Left ventricle myocardium inferior (tissue), 1 donor: ENCODE results near the gene CAST. TPM values are rescaled to one million over a fixed set of nuclear protein-coding genes. Genes with fewer than 3 reads are reported as not detected.

Experiments
- DNase-seq: peaks from one replicate; pipeline ENCODE4 v3.0.0-alpha.2; 2020
- H3K27ac ChIP-seq: fragments of 200-600 bp; replicated peaks from 2 replicates; pipeline ENCODE4 v1.8.0; 2021
- H3K27me3 ChIP-seq: fragments of 200-600 bp; 2 replicates; pipeline ENCODE4 v1.8.0; 2021; ENCODE audit warnings: low read depth
- H3K36me3 ChIP-seq: fragments of 200-600 bp; 2 replicates; pipeline ENCODE4 v1.8.0; 2021
- H3K4me1 ChIP-seq: fragments of 200-600 bp; 2 replicates; pipeline ENCODE4 v1.8.0; 2021
- H3K4me3 ChIP-seq: fragments of 200-600 bp; 2 replicates; pipeline ENCODE4 v1.8.0; 2021; ENCODE audit warnings: mild to moderate bottlenecking, moderate library complexity
- H3K9me3 ChIP-seq: fragments of 200-600 bp; replicated peaks from 2 replicates; pipeline ENCODE4 v1.8.0; 2021
- intact Hi-C: fragments of 100-400 bp; cut with micrococcal nuclease; formaldehyde crosslinking; loops from one replicate; pipeline ENCODE4 v1.11.0; 2022
- total RNA-seq: library from RNA; stranded (reverse); fragmentation: NEBNext Ultra II Directional; extraction: Animal tissue kit (Norgen Biotek cat#: 25700); gene quantifications from one replicate; pipeline ENCODE4 v1.2.1, GENCODE V29; 2021
- TF ChIP-seq, protein P1 (sequence below): fragments of 200-600 bp; IDR thresholded peaks from 2 replicates; pipeline ENCODE4 v1.8.0; 2021; ENCODE audit warnings: antibody characterized with exemption, mild to moderate bottlenecking, borderline replicate concordance
- donor health status: DM: no; HTN: yes; CAD: no; lungs with severe emphysema.

CAST gene
- total RNA-seq, 1 donor from 2014 or later = 649 TPM

DNA sequence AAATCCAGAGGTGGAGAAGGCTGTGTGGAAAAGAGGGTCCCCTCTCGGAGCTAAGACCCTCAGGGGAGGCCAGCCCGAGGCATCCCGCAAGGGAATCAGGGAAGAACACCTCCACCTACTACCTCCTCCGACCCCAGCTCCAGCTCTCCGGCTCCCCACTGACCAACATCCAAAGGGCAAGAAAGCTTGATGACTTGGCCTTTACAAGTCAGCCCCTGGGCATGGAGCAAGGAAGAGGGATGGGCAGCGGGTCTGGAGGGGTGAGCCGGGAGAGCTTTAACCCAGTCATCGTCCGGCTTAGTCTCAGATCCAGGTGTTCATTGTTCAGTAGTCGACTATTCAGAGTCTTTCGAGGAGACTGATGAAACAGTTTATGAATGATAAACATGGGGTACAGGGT lies 113.5 kb downstream of the CAST start:
- H3K27ac ChIP-seq = no peak overlapping the region
- no peak for DNase-seq
- TF ChIP-seq, protein P1, sequence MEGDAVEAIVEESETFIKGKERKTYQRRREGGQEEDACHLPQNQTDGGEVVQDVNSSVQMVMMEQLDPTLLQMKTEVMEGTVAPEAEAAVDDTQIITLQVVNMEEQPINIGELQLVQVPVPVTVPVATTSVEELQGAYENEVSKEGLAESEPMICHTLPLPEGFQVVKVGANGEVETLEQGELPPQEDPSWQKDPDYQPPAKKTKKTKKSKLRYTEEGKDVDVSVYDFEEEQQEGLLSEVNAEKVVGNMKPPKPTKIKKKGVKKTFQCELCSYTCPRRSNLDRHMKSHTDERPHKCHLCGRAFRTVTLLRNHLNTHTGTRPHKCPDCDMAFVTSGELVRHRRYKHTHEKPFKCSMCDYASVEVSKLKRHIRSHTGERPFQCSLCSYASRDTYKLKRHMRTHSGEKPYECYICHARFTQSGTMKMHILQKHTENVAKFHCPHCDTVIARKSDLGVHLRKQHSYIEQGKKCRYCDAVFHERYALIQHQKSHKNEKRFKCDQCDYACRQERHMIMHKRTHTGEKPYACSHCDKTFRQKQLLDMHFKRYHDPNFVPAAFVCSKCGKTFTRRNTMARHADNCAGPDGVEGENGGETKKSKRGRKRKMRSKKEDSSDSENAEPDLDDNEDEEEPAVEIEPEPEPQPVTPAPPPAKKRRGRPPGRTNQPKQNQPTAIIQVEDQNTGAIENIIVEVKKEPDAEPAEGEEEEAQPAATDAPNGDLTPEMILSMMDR = no peak

DNA sequence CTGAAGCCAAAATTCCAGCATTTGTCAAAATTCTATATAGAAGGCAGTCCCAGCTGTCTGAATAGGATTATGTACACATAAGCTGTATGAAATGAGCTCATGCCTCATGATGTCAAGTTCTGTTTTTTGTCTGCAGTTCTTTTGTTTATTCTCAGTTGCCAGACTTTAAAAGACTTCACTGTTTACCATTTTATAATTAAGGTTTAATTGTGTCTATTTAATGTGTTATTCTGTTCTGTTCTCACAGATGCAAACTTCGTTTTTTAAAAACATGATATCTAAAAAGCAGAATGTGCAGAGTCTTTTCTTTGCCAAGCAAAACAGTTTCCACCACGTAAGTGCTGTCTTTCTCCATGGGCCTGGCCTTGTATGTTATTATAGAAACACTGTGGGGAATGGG lies 114.4 kb downstream of the CAST start:
- Histone ChIP-seq H3K9me3 (no peaks in the 10 kb centered on the region), H3K27ac (peak overlapping the region; percentile 37), H3K4me1 (peaks cover 44% of the 10 kb centered on the region), H3K4me3 (no peak overlapping the region), H3K36me3 (peaks cover 88% of the 10 kb centered on the region), H3K27me3 (no peaks in the 10 kb centered on the region)
- TF ChIP-seq, protein P1 = no peak
- intact Hi-C loops = no loop called here
- no peak for DNase-seq

More for the DNA sequence above, 113.5 kb downstream of the CAST start:
- Histone ChIP-seq H3K27me3 (no peaks in the 10 kb centered on the region), H3K36me3 (peaks cover 90% of the 10 kb centered on the region), H3K4me3 (no peak overlapping the region), H3K9me3 (no peaks in the 10 kb centered on the region), H3K4me1 (peaks cover 43% of the 10 kb centered on the region)
- intact Hi-C loops = no loop called here

DNA sequence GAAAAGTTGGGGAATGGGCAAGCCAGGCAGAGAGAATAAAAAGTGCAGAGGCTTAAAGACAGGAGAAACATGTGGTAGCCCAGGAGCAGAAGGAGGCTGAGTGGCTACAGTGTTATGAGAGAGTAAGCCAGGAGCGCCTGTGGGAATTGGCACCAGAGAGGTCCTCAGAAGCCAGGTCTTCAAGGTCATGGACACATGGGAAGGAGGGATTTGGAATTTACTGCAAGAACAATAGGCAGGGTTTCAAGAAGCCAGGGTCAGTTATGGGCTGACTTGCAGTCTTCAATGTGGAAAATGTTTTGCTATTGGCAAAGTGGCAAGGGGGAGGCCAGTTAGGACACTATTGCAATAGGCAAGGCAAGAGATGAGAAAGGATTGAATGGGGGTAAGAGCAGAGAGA lies 116.2 kb downstream of the CAST start:
- Histone ChIP-seq H3K9me3 (no peaks in the 10 kb centered on the region), H3K36me3 (peaks cover 84% of the 10 kb centered on the region), H3K27me3 (no peaks in the 10 kb centered on the region), H3K27ac (peak overlapping the region; percentile 21), H3K4me1 (peaks cover 47% of the 10 kb centered on the region), H3K4me3 (no peak overlapping the region)
- DNase-seq = no peak
- intact Hi-C loops = no loop called here
- TF ChIP-seq, protein P1 = no peak

DNA sequence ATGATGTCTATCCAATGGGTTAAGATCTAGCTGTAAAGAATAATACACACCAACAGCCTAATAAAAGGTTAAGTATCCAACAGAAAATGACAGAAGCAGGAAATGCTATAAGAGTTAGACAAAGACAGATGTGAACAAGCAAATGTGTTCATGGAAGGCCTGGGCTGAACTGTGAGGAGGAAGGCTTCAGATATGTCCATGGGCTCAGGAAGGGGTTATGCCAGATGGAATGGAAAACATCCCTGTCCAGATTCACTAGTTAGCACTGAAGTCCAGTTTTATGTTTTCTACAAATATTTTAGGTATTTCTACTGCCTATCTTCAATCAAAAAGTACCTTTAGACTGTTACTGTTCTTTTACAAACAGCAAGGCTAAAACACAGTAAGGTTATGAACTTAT lies 118.5 kb downstream of the CAST start:
- Histone ChIP-seq H3K27ac (peak overlapping the region; percentile 13), H3K4me1 (peaks cover 47% of the 10 kb centered on the region), H3K27me3 (no peaks in the 10 kb centered on the region), H3K4me3 (no peak overlapping the region), H3K9me3 (no peaks in the 10 kb centered on the region), H3K36me3 (peaks cover 78% of the 10 kb centered on the region)
- DNase-seq = no peak
- intact Hi-C loops = no loop called here
- TF ChIP-seq, protein P1 = no peak

DNA sequence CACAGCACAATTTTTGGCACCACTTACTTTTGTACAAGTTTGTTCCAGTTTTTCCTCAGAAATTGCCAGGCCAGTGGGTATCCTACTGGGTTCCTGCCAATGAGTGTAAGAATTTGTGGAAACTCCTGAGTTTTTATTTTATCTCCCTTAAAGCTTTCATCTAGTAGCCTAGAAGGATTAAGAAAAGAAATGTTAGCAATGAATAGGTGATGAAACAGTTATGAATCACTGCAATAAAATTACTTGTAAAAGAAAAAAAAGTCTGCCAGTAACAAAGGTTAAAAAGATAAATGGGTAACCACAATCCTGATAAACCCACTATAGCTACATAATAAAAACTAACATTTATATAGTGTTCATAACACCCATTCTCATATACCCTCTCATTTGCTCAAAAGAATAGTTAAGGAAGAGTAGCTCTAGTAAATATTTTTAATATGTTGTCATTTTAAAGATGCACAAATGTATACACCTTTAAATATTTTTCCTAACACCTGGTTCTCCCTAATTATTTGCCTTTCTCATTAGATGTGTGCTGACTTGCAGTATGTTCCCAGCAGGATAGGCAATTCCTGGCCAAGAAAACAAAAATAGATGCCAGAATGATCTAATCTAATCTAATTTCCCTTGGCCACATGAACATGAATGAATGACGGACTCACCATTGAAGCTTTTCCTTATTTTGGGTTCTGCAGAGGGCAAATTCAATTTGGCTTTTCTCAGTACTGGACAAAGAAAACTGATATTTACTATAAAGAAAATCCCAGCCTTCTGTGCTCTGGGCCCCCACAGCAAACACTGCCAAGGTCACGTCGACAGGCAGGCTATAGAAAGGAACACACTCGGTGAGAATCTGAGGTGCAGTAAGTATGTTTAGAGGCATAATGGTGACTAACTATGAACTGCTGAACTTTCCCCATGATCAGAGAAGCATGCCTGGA lies 119.1 kb downstream of the CAST start:
- no peak for DNase-seq
- intact Hi-C loops = no loop called here
- H3K4me3 ChIP-seq = no peak overlapping the region
- TF ChIP-seq, protein P1 = no peak
- H3K27me3 ChIP-seq = no peaks in the 10 kb centered on the region
- peaks cover 78% of the 10 kb centered on the region for H3K36me3 ChIP-seq
- H3K9me3 ChIP-seq = no peaks in the 10 kb centered on the region
- peak overlapping the region; percentile 13 for H3K27ac ChIP-seq
- H3K4me1 ChIP-seq = peaks cover 47% of the 10 kb centered on the region
